ENCODE results near the gene ARHGEF28. TPM values are rescaled to one million over a fixed set of nuclear protein-coding genes. Genes with fewer than 3 reads are reported as not detected.

Gene ARHGEF28
- total and polyA plus RNA-seq, 2 donors (not counting 1 experiment from before 2014, with no cell fraction given) = not detected

DNA sequence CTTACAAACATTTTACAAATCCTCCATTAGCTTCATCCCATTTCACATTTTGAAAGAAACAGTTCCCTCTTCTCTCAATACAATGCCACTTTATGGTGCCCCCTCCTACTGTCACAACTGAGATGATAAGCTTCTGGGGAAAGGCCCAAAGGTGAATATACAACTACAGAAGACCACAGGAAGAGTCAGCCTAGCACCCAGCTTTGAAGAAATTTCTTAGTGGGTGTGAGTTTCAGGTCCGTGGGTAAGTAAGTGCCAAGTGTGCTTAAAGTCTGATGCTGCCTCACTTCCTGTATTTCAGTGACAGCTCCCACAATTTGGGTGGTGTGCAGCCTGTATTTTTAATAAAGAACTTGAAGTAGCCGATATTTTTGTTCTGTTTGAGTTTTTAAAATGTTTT lies 68.1 kb downstream of the ARHGEF28 start:
- no peak for TF ChIP-seq EZH2 (IDR thresholded peaks at IDR 0.05; ENCODE audit: borderline replicate concordance, insufficient read depth, low read depth, low read length, poor library complexity, severe bottlenecking)
- TF ChIP-seq, protein P1, sequence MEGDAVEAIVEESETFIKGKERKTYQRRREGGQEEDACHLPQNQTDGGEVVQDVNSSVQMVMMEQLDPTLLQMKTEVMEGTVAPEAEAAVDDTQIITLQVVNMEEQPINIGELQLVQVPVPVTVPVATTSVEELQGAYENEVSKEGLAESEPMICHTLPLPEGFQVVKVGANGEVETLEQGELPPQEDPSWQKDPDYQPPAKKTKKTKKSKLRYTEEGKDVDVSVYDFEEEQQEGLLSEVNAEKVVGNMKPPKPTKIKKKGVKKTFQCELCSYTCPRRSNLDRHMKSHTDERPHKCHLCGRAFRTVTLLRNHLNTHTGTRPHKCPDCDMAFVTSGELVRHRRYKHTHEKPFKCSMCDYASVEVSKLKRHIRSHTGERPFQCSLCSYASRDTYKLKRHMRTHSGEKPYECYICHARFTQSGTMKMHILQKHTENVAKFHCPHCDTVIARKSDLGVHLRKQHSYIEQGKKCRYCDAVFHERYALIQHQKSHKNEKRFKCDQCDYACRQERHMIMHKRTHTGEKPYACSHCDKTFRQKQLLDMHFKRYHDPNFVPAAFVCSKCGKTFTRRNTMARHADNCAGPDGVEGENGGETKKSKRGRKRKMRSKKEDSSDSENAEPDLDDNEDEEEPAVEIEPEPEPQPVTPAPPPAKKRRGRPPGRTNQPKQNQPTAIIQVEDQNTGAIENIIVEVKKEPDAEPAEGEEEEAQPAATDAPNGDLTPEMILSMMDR (IDR thresholded peaks at IDR 0.05) = no peak
- DNase-seq (no peak), ATAC-seq (ENCODE audit: low read depth) (no peak)
- intact Hi-C loops (cut with micrococcal nuclease) = no loop called here
- Mint-ChIP-seq H3K9me3 (ENCODE audit: insufficient read depth) (no peaks in the 10 kb centered on the region), H3K27me3 (peaks cover 31% of the 10 kb centered on the region), H3K27ac (no peak overlapping the region), H3K4me1 (no peaks in the 10 kb centered on the region), H3K4me3 (no peak overlapping the region)
- Histone ChIP-seq H3K27me3 (replicated peaks in 1 of 4; ENCODE audit: control extremely low read depth in 1 of 4, control insufficient read depth in 3 of 4, insufficient read depth in 4 of 4, low read length in 3 of 4) (peaks cover 0 to 6% (median 2%) of the 10 kb centered on the region in 4 experiments), H3K36me3 (replicated peaks in 1 of 2; ENCODE audit: control extremely low read depth in 1 of 2, control insufficient read depth in 1 of 2, extremely low read depth in 1 of 2, insufficient read depth in 2 of 2, low read length in 1 of 2) (no peaks in the 10 kb centered on the region), H3K4me1 (ENCODE audit: control insufficient read depth in 2 of 2, insufficient read depth in 2 of 2, low read length in 2 of 2) (no peaks in the 10 kb centered on the region), H3K27ac (ENCODE audit: low read length in 2 of 2) (no peak overlapping the region), H3K9me3 (ENCODE audit: control extremely low read depth in 1 of 3, control insufficient read depth in 2 of 3, insufficient read depth in 1 of 3, low read length in 2 of 3) (no peaks in the 10 kb centered on the region), H2AFZ (ENCODE audit: insufficient read depth, low read depth, low read length, poor library complexity, severe bottlenecking) (no peak overlapping the region), H3K4me3 (ENCODE audit: control extremely low read depth in 1 of 5, extremely low read depth in 1 of 5, insufficient read depth in 1 of 5, low read depth in 2 of 5, low read length in 4 of 5) (no peak overlapping the region), H4K20me1 (ENCODE audit: control insufficient read depth, insufficient read depth, low read length, poor library complexity, severe bottlenecking) (no peaks in the 10 kb centered on the region), H3K4me2 (replicated peaks; ENCODE audit: low read depth, low read length, poor library complexity, severe bottlenecking) (no peak overlapping the region), H3K9ac (ENCODE audit: low read length) (no peak overlapping the region), H3K79me2 (ENCODE audit: control insufficient read depth, insufficient read depth, low read length) (no peaks in the 10 kb centered on the region)
- ChIA-PET CTCF (no interaction called here), POLR2A (no interaction called here)
- 0% methylated on average over 2 of the region's 2 CpGs for WGBS (ENCODE audit: insufficient coverage)

GRCh38 chr5:73698011-73698410 lies 72.0 kb downstream of the ARHGEF28 start:
- no peak overlapping the region for H3K27ac ChIP-seq (ENCODE audit: low read length in 2 of 2)
- ChIA-PET CTCF (no interaction called here), POLR2A (no interaction called here)
- Mint-ChIP-seq H3K4me1 (no peaks in the 10 kb centered on the region), H3K9me3 (ENCODE audit: insufficient read depth) (no peaks in the 10 kb centered on the region), H3K27ac (no peak overlapping the region), H3K4me3 (no peak overlapping the region), H3K27me3 (peaks cover 32% of the 10 kb centered on the region)
- peaks cover 0 to 3% (median 1%) of the 10 kb centered on the region in 4 experiments for H3K27me3 ChIP-seq (replicated peaks in 1 of 4; ENCODE audit: control extremely low read depth in 1 of 4, control insufficient read depth in 3 of 4, insufficient read depth in 4 of 4, low read length in 3 of 4)
- H3K4me1 ChIP-seq (ENCODE audit: control insufficient read depth in 2 of 2, insufficient read depth in 2 of 2, low read length in 2 of 2) = no peaks in the 10 kb centered on the region
- WGBS (ENCODE audit: insufficient coverage) = no CpG with 5 or more reads among the region's 3 CpGs
- no peak overlapping the region for H3K4me3 ChIP-seq (ENCODE audit: control extremely low read depth in 1 of 5, extremely low read depth in 1 of 5, insufficient read depth in 1 of 5, low read depth in 2 of 5, low read length in 4 of 5)
- ATAC-seq (ENCODE audit: low read depth) (no peak), DNase-seq (no peak)
- H3K79me2 ChIP-seq (ENCODE audit: control insufficient read depth, insufficient read depth, low read length) = no peaks in the 10 kb centered on the region
- no peaks in the 10 kb centered on the region for H3K9me3 ChIP-seq (ENCODE audit: control extremely low read depth in 1 of 3, control insufficient read depth in 2 of 3, insufficient read depth in 1 of 3, low read length in 2 of 3)
- no peaks in the 10 kb centered on the region for H3K36me3 ChIP-seq (replicated peaks in 1 of 2; ENCODE audit: control extremely low read depth in 1 of 2, control insufficient read depth in 1 of 2, extremely low read depth in 1 of 2, insufficient read depth in 2 of 2, low read length in 1 of 2)
- H3K9ac ChIP-seq (ENCODE audit: low read length) = no peak overlapping the region
- H2AFZ ChIP-seq (ENCODE audit: insufficient read depth, low read depth, low read length, poor library complexity, severe bottlenecking) = no peak overlapping the region
- TF ChIP-seq EZH2 (IDR thresholded peaks at IDR 0.05; ENCODE audit: borderline replicate concordance, insufficient read depth, low read depth, low read length, poor library complexity, severe bottlenecking) = no peak
- TF ChIP-seq, protein P1 (IDR thresholded peaks at IDR 0.05) = no peak
- H3K4me2 ChIP-seq (replicated peaks; ENCODE audit: low read depth, low read length, poor library complexity, severe bottlenecking) = no peak overlapping the region
- intact Hi-C loops (cut with micrococcal nuclease) = no loop called here
- no peaks in the 10 kb centered on the region for H4K20me1 ChIP-seq (ENCODE audit: control insufficient read depth, insufficient read depth, low read length, poor library complexity, severe bottlenecking)

Measured in B cell (primary cell).